Neural progenitor cell (in vitro differentiated cells): Measurements from ENCODE around the gene PAK6. TPM values are rescaled to one million over a fixed set of nuclear protein-coding genes. Genes with fewer than 3 reads are reported as not detected.

ENCODE experiments used
- DNase-seq: peaks from one replicate; pipeline ENCODE4 v3.0.0-alpha.2; 2016; ENCODE audit warnings: low spot score
- H2AFZ ChIP-seq: fragments of 200-600 bp; sonication (generic); replicated peaks from 2 replicates; pipeline ENCODE4 v1.6.1; 2016; ENCODE audit warnings: antibody characterized with exemption
- H3F3A ChIP-seq: fragments of 200-600 bp; sonication (generic); 2 replicates; pipeline ENCODE4 v1.6.1; 2016; ENCODE audit warnings: antibody characterized with exemption, low read depth
- H3K27ac ChIP-seq: fragments of 200-600 bp; sonication (generic); 2 replicates; pipeline ENCODE4 v1.5.1; 2016; ENCODE audit warnings: mild to moderate bottlenecking
- H3K27me3 ChIP-seq: fragments of 200-600 bp; sonication (generic); 2 replicates; pipeline ENCODE4 v1.6.1; 2016; ENCODE audit warnings: mild to moderate bottlenecking, moderate library complexity
- H3K36me3 ChIP-seq: fragments of 200-600 bp; sonication (generic); 2 replicates; pipeline ENCODE4 v1.5.1; 2016
- H3K4me1 ChIP-seq: fragments of 200-600 bp; sonication (generic); 2 replicates; pipeline ENCODE4 v1.6.1; 2016; ENCODE audit warnings: mixed run types
- H3K4me2 ChIP-seq: fragments of 200-600 bp; sonication (generic); 2 replicates; pipeline ENCODE4 v1.6.1; 2016
- H3K4me3 ChIP-seq: fragments of 200-600 bp; sonication (generic); 2 replicates; pipeline ENCODE4 v1.5.1; 2016
- H3K79me2 ChIP-seq: fragments of 200-600 bp; sonication (generic); 2 replicates; pipeline ENCODE4 v1.6.1; 2016; ENCODE audit warnings: low read depth
- H3K9ac ChIP-seq: fragments of 200-600 bp; sonication (generic); 2 replicates; pipeline ENCODE4 v1.6.1; 2016
- H3K9me3 ChIP-seq: fragments of 200-600 bp; sonication (generic); 2 replicates; pipeline ENCODE4 v1.5.1; 2016; ENCODE audit warnings: low read depth
- H4K20me1 ChIP-seq: fragments of 200-600 bp; sonication (generic); 2 replicates; pipeline ENCODE4 v1.6.1; 2016; ENCODE audit warnings: low read depth
- H3K27ac Mint-ChIP-seq: 3 replicates; pipeline ENCODE4 v1.8.0; 2021; ENCODE audit warnings: mixed read lengths
- H3K27me3 Mint-ChIP-seq: 2 replicates; pipeline ENCODE4 v1.8.0; 2022; ENCODE audit warnings: low read depth, mild to moderate bottlenecking, inconsistent platforms, moderate library complexity, mixed read lengths; ENCODE audit not compliant: insufficient read depth
- H3K36me3 Mint-ChIP-seq: 3 replicates; pipeline ENCODE4 v1.8.0; 2021; ENCODE audit warnings: mixed read lengths
- H3K4me1 Mint-ChIP-seq: 3 replicates; pipeline ENCODE4 v1.8.0; 2021; ENCODE audit warnings: mixed read lengths
- H3K4me3 Mint-ChIP-seq: 3 replicates; pipeline ENCODE4 v1.8.0; 2021; ENCODE audit warnings: mild to moderate bottlenecking, moderate library complexity, mixed read lengths
- H3K9me3 Mint-ChIP-seq: 3 replicates; pipeline ENCODE4 v1.8.0; 2020; ENCODE audit warnings: mixed read lengths
- CTCF ChIP-seq: fragments of 200-600 bp; sonication (generic); IDR thresholded peaks from 2 replicates; pipeline ENCODE4 v1.5.1; 2017; ENCODE audit warnings: antibody characterized with exemption, mild to moderate bottlenecking
- EZH2 ChIP-seq: fragments of 200-600 bp; sonication (generic); IDR thresholded peaks from 2 replicates; pipeline ENCODE4 v1.6.1; 2017; ENCODE audit warnings: antibody characterized with exemption, mild to moderate bottlenecking, moderate library complexity
- EZH2phosphoT487 ChIP-seq: fragments of 200-600 bp; sonication (generic); IDR thresholded peaks from 2 replicates; pipeline ENCODE4 v1.6.1; 2017; ENCODE audit warnings: antibody characterized with exemption
- total RNA-seq: library from RNA; depleted of rRNA; stranded (reverse); fragments of >200 nt; gene quantifications from 2 replicates; pipeline ENCODE4 v1.2.3, GENCODE V29; 2015; ENCODE audit warnings: low replicate concordance

Gene PAK6
- total RNA-seq, 1 donor from 2014 or later = not detected

- TF ChIP-seq CTCF = no peak
- TF ChIP-seq EZH2phosphoT487 = no peak
- no peak for TF ChIP-seq EZH2
- Histone ChIP-seq H3K4me1 (no peaks in the 10 kb centered on the region), H3K27me3 (peaks cover 19% of the 10 kb centered on the region), H4K20me1 (no peaks in the 10 kb centered on the region), H3K4me3 (no peak overlapping the region), H3K27ac (no peak overlapping the region), H3K9ac (no peak overlapping the region), H3F3A (peaks cover 3% of the 10 kb centered on the region), H3K9me3 (no peaks in the 10 kb centered on the region), H3K4me2 (no peak overlapping the region), H3K36me3 (no peaks in the 10 kb centered on the region), H2AFZ (no peak overlapping the region), H3K79me2 (no peaks in the 10 kb centered on the region)
- H3K4me3 Mint-ChIP-seq = no peak overlapping the region
- no peak overlapping the region for H3K27ac Mint-ChIP-seq
- no peak for DNase-seq
- peaks cover 15% of the 10 kb centered on the region for H3K27me3 Mint-ChIP-seq
- peaks cover 24% of the 10 kb centered on the region for H3K4me1 Mint-ChIP-seq
- H3K36me3 Mint-ChIP-seq = no peaks in the 10 kb centered on the region
- H3K9me3 Mint-ChIP-seq = no peaks in the 10 kb centered on the region
Measured at GRCh38 chr15:40246496-40247280, 7.8 kb downstream of the PAK6 start.

GRCh38 chr15:40247406-40247971 lies 8.6 kb downstream of the PAK6 start:
- Histone ChIP-seq H3K4me2 (no peak overlapping the region), H3K9ac (no peak overlapping the region), H2AFZ (no peak overlapping the region), H3K36me3 (no peaks in the 10 kb centered on the region), H3K9me3 (no peaks in the 10 kb centered on the region), H4K20me1 (no peaks in the 10 kb centered on the region), H3K4me1 (peaks cover 5% of the 10 kb centered on the region), H3K27ac (no peak overlapping the region), H3K4me3 (no peak overlapping the region), H3K27me3 (peaks cover 27% of the 10 kb centered on the region), H3F3A (peaks cover 8% of the 10 kb centered on the region), H3K79me2 (no peaks in the 10 kb centered on the region)
- no peaks in the 10 kb centered on the region for H3K36me3 Mint-ChIP-seq
- no peak overlapping the region for H3K4me3 Mint-ChIP-seq
- H3K4me1 Mint-ChIP-seq = peaks cover 24% of the 10 kb centered on the region
- no peak overlapping the region for H3K27ac Mint-ChIP-seq
- TF ChIP-seq EZH2 (no peak), CTCF (no peak), EZH2phosphoT487 (no peak)
- H3K27me3 Mint-ChIP-seq = peaks cover 18% of the 10 kb centered on the region
- DNase-seq = no peak
- H3K9me3 Mint-ChIP-seq = no peaks in the 10 kb centered on the region

- no peak for TF ChIP-seq EZH2
- TF ChIP-seq CTCF = no peak
- TF ChIP-seq EZH2phosphoT487 = no peak
- H3K27me3 ChIP-seq = peaks cover 34% of the 10 kb centered on the region
- DNase-seq = no peak
- Mint-ChIP-seq H3K4me3 (no peak overlapping the region), H3K4me1 (peaks cover 26% of the 10 kb centered on the region), H3K9me3 (no peaks in the 10 kb centered on the region), H3K36me3 (no peaks in the 10 kb centered on the region), H3K27ac (no peak overlapping the region), H3K27me3 (peaks cover 21% of the 10 kb centered on the region)
- no peaks in the 10 kb centered on the region for H3K36me3 ChIP-seq
- no peak overlapping the region for H3K27ac ChIP-seq
- H3K9ac ChIP-seq = no peak overlapping the region
- no peak overlapping the region for H3K4me3 ChIP-seq
- H3K79me2 ChIP-seq = no peaks in the 10 kb centered on the region
- H4K20me1 ChIP-seq = no peaks in the 10 kb centered on the region
- no peak overlapping the region for H3K4me2 ChIP-seq
- H3F3A ChIP-seq = peaks cover 8% of the 10 kb centered on the region
- H3K4me1 ChIP-seq = peaks cover 8% of the 10 kb centered on the region
- no peak overlapping the region for H2AFZ ChIP-seq
- no peaks in the 10 kb centered on the region for H3K9me3 ChIP-seq
Measured at GRCh38 chr15:40248006-40248783, 9.3 kb downstream of the PAK6 start.
